GM18520 (cell line): ENCODE results near the gene MAML1.
"Not testable (repeated sequence)": the region's sequence is repeated elsewhere in the genome, so short reads cannot be mapped to it uniquely, and the experiment has no call there.

ENCODE experiments used
- ATAC-seq: cut with Tn5 transposase; IDR thresholded peaks from one replicate; pipeline ENCODE4 v1.9.1; 2021; ENCODE audit not compliant: unreplicated experiment

Gene MAML1

DNA sequence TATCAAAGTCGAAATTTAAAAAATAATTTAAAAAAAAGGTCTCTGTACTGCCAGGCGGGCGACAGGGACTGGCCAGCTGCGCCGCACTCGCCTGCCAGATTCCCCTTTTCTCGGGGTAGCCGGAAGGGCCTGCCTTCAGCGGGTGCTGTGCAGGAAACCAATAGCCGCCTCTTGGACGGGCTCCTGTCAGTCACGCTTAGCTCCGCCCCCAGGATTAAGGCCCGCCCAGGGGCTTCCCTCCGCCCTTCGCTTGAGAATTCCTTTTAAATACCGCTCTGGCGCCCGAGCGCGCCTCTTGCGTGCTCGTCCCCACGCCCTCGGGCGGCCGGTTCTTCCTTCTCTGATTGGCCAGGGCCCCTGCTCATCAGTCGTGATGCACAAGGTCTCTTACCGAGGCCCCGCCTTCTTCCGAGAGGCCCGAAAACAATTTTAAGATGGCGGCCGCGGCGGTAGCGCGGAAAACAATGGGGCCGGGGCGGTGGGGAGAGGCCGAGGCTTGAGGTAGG, at the start of gene MAML1:
Gene MAML1, plus strand, starts transcription at position 411 of the 506 bp plus-strand sequence. CDS start 291 bp downstream, outside the sequence.
- peak; percentile 94 for ATAC-seq

DNA sequence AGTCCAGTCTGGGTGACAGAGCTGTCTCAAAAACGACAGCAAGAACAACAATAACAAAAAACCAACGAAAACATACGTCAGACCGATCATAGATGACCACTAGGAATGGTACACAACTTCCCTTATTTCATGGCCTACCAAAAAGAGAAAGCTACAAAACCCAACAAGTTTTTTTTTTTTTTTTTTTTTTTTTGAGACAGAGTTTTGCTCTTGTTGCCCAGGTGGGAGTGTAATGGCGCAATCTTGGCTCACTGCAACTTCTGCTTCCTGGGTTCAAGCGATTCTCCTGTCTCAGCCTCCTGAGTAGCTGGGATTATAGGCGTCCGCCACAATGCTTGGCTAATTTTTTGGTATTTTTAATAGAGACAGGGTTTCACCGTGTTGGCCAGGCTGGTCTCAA, 43.4 kb upstream of the MAML1 start:
- not testable (repeated sequence) for ATAC-seq

GRCh38 chr5:179694561-179694960, 38.1 kb upstream of the MAML1 start:
- ATAC-seq: no peak

DNA sequence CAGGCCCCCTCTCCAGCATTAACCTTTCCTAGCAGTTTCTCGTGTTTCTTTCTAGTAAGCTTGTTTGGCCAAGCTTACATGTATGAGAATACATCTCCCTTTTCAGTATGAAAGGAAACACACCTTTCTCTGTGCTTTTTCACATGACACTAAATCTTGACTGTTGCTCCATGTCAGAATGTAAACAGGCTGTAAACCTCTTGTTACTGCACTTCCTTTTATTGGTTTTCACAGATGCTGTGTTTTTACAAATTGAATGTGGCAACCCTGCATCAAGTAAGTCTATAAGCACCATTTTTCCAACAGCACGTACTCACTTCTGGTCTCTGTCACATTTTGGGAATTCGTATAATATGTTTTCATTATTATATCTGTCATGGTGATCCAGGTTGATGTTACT, 36.0 kb upstream of the MAML1 start:
- ATAC-seq: no peak

DNA sequence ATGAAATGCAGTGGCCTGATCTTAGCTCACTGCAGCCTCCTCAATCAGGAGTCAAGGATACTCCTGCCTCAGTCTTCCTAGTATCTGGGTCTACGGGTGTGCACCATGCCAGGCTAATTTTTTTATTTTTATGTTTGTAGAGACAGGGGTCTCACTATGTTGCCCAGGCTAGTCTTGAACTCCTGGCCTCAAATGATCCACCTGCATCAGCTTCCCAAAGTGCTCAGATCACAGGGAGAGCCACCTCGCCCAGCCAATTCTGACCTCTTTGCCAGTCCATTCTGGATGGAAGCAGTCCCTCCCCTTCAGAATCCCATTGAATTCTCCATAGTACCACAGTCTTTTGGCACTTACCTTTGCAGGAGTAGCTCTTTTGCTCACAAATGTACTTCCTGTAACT, 35.5 kb upstream of the MAML1 start:
- ATAC-seq: no peak

- not testable (repeated sequence) for ATAC-seq
Observed at GRCh38 chr5:179697543-179697942, 35.1 kb upstream of the MAML1 start.

GRCh38 chr5:179697993-179698934, 34.4 kb upstream of the MAML1 start:
- ATAC-seq: peak; percentile 83

- no peak for ATAC-seq
Observed at GRCh38 chr5:179698935-179699615, 33.5 kb upstream of the MAML1 start, which contains the start of gene CANX. TSS of gene CANX (plus strand) at chr5:179698967. CDS start at chr5:179705682, 6,715 bp downstream.

DNA sequence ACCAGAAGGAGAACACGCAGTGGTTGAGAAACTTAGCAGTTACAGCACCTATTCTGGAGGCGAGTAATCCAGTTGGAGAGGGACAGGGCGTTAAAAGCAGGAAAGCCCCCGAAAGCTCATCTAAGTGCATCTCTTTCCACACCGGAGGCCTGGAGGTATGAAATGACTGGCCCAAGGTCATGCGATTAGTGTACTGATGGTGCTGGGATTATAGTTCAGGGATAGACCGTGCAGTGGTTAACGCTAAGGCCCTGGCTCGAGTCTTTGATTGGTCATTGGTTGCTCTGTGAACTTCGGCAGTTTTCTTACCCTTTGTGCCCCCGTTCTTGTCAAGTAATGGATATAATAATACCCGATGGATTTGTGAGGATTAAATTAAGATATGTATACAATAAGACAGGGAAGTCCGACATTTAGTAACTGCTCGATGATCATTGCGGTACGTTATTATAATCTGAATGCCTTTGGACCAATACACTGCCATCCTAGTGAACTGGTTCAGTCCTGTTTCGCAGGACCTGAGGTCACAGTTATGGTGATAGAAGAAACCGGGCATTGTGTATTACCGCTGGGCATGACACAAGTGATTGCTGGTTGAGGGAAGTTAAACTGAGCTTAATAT, 32.9 kb upstream of the MAML1 start:
- no peak for ATAC-seq

GRCh38 chr5:179700401-179700918, 32.2 kb upstream of the MAML1 start:
- no peak for ATAC-seq

- no peak for ATAC-seq
Observed at GRCh38 chr5:179716286-179716685, 16.3 kb upstream of the MAML1 start.

DNA sequence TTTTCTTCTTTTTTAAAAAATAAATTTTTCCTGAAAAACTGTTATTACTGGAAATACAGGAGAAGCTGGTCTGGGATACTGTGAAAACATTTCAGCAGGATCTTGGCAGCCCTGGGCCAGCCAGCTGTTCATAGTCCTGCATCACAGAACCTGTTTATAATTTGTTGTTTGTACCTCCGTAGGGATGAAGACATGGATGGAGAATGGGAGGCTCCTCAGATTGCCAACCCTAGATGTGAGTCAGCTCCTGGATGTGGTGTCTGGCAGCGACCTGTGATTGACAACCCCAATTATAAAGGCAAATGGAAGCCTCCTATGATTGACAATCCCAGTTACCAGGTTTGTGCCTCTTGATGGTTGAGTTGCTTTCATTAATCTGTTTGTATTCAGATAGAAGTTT, 12.4 kb upstream of the MAML1 start:
- ATAC-seq: no peak

GRCh38 chr5:179724163-179724562, 8.5 kb upstream of the MAML1 start:
- no peak for ATAC-seq

- no peak for ATAC-seq
Observed at GRCh38 chr5:179727106-179727505, 5.5 kb upstream of the MAML1 start.

DNA sequence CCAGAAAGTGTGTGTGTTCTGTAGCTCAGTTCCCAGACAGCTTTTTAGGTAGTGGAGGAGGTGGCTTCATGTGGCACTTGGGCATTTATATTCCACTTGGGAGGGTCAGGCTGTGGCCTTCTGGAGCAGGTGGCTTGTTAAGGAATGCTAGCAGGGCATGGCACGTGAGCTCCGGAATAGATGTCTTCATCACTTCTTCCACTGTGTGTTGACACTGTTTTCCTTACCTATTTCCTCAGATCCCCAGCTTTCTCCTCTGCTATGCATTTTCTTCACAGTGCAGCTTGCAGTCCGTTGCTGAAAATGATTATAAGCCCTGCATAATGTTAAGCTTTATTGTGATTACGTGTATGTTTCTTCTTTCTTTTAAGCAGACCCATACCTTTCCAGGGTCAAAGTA, 3.3 kb upstream of the MAML1 start:
- ATAC-seq: no peak

DNA sequence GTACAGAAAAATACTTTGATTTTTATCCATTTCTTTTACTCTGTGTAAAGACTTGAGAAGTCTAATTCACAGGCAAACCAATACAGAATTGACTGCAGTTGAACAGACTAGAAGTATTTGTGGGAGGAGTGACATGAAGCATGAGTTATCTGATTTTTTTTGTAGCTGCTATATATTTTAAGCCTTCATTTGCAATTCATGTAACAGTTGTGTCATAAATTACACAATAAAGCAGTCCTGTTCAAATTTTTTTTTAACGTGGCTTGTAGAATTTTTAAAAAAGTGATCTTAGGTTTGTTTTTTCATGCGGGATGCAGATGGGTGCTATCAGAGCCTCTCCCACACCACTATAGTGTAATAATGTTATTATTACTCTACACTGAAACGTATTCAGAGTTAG, 2.9 kb upstream of the MAML1 start:
- no peak for ATAC-seq

GRCh38 chr5:179730356-179730755, 2.3 kb upstream of the MAML1 start:
- no peak for ATAC-seq

DNA sequence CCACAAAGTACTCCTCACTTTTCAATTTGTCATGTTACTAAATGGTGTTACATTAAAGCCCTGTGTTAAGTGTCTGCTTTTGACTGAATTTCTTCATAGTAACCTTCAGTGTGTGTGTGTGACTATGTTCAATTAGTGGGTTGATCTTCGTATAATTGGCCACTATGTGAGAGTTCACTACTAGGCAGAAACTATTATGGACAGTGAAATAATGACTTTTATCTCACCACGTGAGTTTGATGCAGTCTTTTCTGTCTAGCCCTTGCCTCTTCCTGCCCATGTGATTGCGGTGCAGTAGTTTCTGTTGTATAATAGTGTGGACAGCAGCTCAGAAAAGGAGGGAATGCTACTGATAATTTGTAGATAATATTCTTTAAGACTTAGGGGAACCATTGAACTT, 1.8 kb upstream of the MAML1 start:
- no peak for ATAC-seq

DNA sequence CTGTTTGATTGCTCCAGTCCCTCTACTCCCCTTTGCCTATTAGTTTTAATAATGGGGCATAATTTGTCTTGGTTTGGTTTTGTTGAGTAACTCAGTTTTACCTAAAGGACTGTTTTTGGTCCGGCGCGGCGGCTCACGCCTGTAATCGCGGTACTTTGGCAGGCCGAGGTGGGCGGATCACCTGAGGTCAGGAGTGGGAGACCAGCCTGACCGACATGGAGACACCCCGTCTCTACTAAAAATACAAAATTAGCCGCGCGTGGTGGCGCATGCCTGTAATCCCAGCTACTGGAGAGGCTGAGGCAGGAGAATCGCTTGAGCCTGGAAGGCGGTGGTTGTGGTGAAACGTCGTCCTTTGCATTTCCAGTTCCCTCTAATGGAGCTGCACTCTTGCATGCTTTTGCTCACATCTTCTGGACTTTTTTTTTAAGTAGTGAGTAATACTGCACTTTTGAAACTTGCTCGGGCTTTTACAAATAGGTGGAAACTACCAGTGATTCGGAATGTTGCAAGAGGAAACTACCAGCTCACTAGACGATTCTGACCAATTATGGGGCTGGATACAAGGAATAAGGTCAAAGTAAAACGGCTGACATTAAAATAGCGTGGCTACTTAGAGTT, 721 bp upstream of the MAML1 start:
- peak; percentile 7 for ATAC-seq

DNA sequence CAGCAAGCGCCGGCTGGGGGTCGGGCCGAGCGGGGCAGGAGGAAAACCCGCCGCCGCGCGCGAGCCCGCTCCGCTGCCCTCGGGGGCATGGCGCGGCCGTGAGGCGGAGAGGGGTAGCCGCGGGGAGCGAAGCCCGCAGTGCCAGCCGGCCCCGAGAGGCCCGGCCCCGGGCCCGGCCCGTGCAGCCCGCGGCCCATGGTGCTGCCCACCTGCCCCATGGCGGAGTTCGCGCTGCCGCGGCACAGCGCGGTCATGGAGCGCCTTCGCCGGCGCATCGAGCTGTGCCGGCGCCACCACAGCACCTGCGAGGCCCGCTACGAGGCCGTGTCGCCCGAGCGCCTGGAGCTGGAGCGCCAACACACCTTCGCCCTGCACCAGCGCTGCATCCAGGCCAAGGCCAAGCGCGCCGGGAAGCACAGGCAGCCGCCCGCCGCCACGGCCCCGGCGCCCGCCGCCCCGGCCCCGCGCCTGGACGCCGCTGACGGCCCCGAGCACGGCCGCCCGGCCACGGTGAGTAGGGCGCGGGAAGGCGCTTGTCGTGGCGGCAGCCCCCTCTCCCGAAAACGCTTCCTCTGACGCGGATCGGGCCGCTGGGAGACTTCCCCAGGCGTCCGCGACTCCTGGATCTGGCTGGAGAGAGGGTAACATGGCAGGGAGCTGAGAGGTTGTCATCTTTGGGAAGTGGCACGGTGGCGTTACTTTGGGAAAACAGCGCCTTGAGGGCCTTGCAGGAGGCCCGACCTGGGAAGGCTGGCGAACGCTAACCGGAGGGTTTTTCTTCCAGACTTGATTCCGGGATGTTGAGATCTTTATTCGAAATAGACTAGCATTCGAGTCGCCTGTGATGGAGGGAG, 523 bp downstream of the MAML1 start:
- ATAC-seq: peak; percentile 5
